MM.1S (cell line): ENCODE data around the gene DNTTIP2.
"Not testable (repeated sequence)": the region's sequence is repeated elsewhere in the genome, so short reads cannot be mapped to it uniquely, and the experiment has no call there.

Experiments
- DNase-seq: peaks from one replicate; pipeline ENCODE4 v3.0.0-alpha.2; 2015
- H2AFZ ChIP-seq: fragments of 300-600 bp; sonication (generic); 2 replicates; pipeline ENCODE4 v1.6.0; 2016; ENCODE audit warnings: antibody characterized with exemption, low read length
- H3F3A ChIP-seq: fragments of 300-600 bp; sonication (generic); 2 replicates; pipeline ENCODE4 v1.6.1; 2016; ENCODE audit warnings: mild to moderate bottlenecking, antibody characterized with exemption, low read length, moderate library complexity, mixed read lengths; ENCODE audit not compliant: insufficient read depth
- H3K27ac ChIP-seq: fragments of 300-600 bp; sonication (generic); 2 replicates; pipeline ENCODE4 v1.5.1; 2016; ENCODE audit warnings: mild to moderate bottlenecking, low read length
- H3K27me3 ChIP-seq: fragments of 300-600 bp; sonication (generic); replicated peaks from 2 replicates; pipeline ENCODE4 v1.6.0; 2016; ENCODE audit warnings: low read length; ENCODE audit not compliant: insufficient read depth
- H3K36me3 ChIP-seq: fragments of 300-600 bp; sonication (generic); replicated peaks from 2 replicates; pipeline ENCODE4 v1.6.1; 2016; ENCODE audit warnings: mild to moderate bottlenecking, low read length, mixed read lengths; ENCODE audit not compliant: insufficient read depth
- H3K4me1 ChIP-seq: fragments of 300-600 bp; sonication (generic); 2 replicates; pipeline ENCODE4 v1.6.1; 2016; ENCODE audit warnings: low read length, mixed read lengths
- H3K4me2 ChIP-seq: fragments of 300-600 bp; sonication (generic); 2 replicates; pipeline ENCODE4 v1.6.0; 2016; ENCODE audit warnings: low read depth, low read length
- H3K4me3 ChIP-seq: fragments of 300-600 bp; sonication (generic); 2 replicates; pipeline ENCODE4 v1.5.1; 2016; ENCODE audit warnings: low read length, mixed read lengths
- H3K79me2 ChIP-seq: fragments of 300-600 bp; sonication (generic); 2 replicates; pipeline ENCODE4 v1.6.1; 2016; ENCODE audit warnings: mixed run types, low read length, mixed read lengths
- H3K9ac ChIP-seq: fragments of 300-600 bp; sonication (generic); 2 replicates; pipeline ENCODE4 v1.6.1; 2016; ENCODE audit warnings: low read length, mixed read lengths
- H3K9me2 ChIP-seq: fragments of 300-600 bp; sonication (generic); replicated peaks from 2 replicates; pipeline ENCODE4 v1.6.1; 2016; ENCODE audit warnings: mild to moderate bottlenecking, low read length, mixed read lengths; ENCODE audit not compliant: insufficient read depth
- H3K9me3 ChIP-seq: fragments of 300-600 bp; sonication (generic); replicated peaks from 2 replicates; pipeline ENCODE4 v1.6.1; 2016; ENCODE audit warnings: mild to moderate bottlenecking, low read length, mixed read lengths; ENCODE audit not compliant: insufficient read depth
- H4K20me1 ChIP-seq: fragments of 300-600 bp; sonication (generic); 2 replicates; pipeline ENCODE4 v1.6.1; 2016; ENCODE audit warnings: mild to moderate bottlenecking, low read length, moderate library complexity, mixed read lengths; ENCODE audit not compliant: insufficient read depth
- CTCF ChIP-seq: fragments of 300-600 bp; sonication (generic); IDR thresholded peaks from 2 replicates; pipeline ENCODE4 v1.5.1; 2016; ENCODE audit warnings: antibody characterized with exemption, low read length, mixed read lengths
- EZH2 ChIP-seq: fragments of 300-600 bp; sonication (generic); optimal IDR thresholded peaks from 2 replicates; pipeline ENCODE3; 2017; ENCODE audit warnings: low read depth, mild to moderate bottlenecking, antibody characterized with exemption, low read length, mixed read lengths
- EZH2phosphoT487 ChIP-seq: fragments of 300-600 bp; sonication (generic); IDR thresholded peaks from 2 replicates; pipeline ENCODE4 v1.6.1; 2018; ENCODE audit warnings: antibody characterized with exemption, low read length

Gene DNTTIP2

GRCh38 chr1:93839753-93840152, 39.3 kb downstream of the DNTTIP2 start:
- H2AFZ ChIP-seq, result no peak overlapping the region
- H3K4me2 ChIP-seq, result no peak overlapping the region
- DNase-seq, result no peak

GRCh38 chr1:93839307-93839706, 39.7 kb downstream of the DNTTIP2 start:
- Histone ChIP-seq H3K27me3 (no peaks in the 10 kb centered on the region), H3K4me1 (no peaks in the 10 kb centered on the region)

More at GRCh38 chr1:93839753-93840152, 39.3 kb downstream of the DNTTIP2 start:
- Histone ChIP-seq H4K20me1 (no peaks in the 10 kb centered on the region), H3K36me3 (no peaks in the 10 kb centered on the region), H3K4me3 (no peak overlapping the region), H3K9ac (no peak overlapping the region), H3K27me3 (no peaks in the 10 kb centered on the region), H3K4me1 (peaks cover 1% of the 10 kb centered on the region; the same call in 1 of the 2 replicates), H3K9me2 (no peaks in the 10 kb centered on the region), H3K79me2 (no peaks in the 10 kb centered on the region), H3F3A (0 out of 2 replicates have a peak, but pooled peaks cover under 1% of the 10 kb centered on the region), H3K27ac (no peak overlapping the region), H3K9me3 (no peaks in the 10 kb centered on the region)
- TF ChIP-seq EZH2 (no peak), EZH2phosphoT487 (no peak), CTCF (no peak)

DNA sequence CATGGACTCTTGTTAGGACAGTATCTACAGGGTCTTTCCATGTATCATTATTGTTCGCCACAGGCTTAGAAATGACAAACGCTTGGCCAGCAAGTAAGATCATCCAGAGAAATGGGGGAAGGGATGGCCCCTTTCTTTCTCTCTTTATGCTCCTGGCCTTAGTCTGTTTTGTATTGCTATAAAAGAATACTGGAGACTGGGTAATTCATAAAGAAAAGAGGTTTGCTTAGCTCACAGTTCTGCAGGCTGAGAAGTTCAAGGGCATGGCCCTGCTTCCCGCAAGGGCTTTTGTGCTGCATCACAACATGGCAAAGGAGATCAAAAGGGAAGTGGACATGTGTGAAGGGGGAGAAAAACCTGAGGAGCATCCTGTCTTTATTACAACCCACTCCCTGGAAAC, 41.0 kb downstream of the DNTTIP2 start:
- Histone ChIP-seq H3K36me3 (no peaks in the 10 kb centered on the region), H3K27me3 (no peaks in the 10 kb centered on the region), H2AFZ (no peak overlapping the region), H3K4me3 (no peak overlapping the region), H3K9me3 (no peaks in the 10 kb centered on the region), H3F3A (no peaks in the 10 kb centered on the region), H3K9ac (no peak overlapping the region), H4K20me1 (no peaks in the 10 kb centered on the region), H3K27ac (no peak overlapping the region), H3K79me2 (no peaks in the 10 kb centered on the region), H3K4me2 (no peak overlapping the region), H3K4me1 (no peaks in the 10 kb centered on the region), H3K9me2 (no peaks in the 10 kb centered on the region)
- no peak for DNase-seq
- TF ChIP-seq EZH2 (no peak), EZH2phosphoT487 (no peak), CTCF (no peak)

More at GRCh38 chr1:93839307-93839706, 39.7 kb downstream of the DNTTIP2 start:
- Histone ChIP-seq H3K36me3 (no peaks in the 10 kb centered on the region), H3K4me2 (no peak overlapping the region), H3K9me2 (no peaks in the 10 kb centered on the region), H3K27ac (no peak overlapping the region), H3K9me3 (no peaks in the 10 kb centered on the region), H3K4me3 (no peak overlapping the region), H4K20me1 (no peaks in the 10 kb centered on the region), H3K79me2 (no peaks in the 10 kb centered on the region), H3K9ac (no peak overlapping the region), H3F3A (no peaks in the 10 kb centered on the region), H2AFZ (no peak overlapping the region)
- no peak for DNase-seq
- TF ChIP-seq CTCF (no peak), EZH2phosphoT487 (no peak), EZH2 (no peak)

GRCh38 chr1:93833293-93833692, 45.7 kb downstream of the DNTTIP2 start:
- not testable (repeated sequence) for H3K4me1 ChIP-seq, H3K27ac ChIP-seq, H3K36me3 ChIP-seq, H3K4me2 ChIP-seq, H3K9me2 ChIP-seq, H3K27me3 ChIP-seq, H4K20me1 ChIP-seq, DNase-seq, H3K9me3 ChIP-seq, H3K4me3 ChIP-seq, H3F3A ChIP-seq, H3K9ac ChIP-seq, H3K79me2 ChIP-seq, H2AFZ ChIP-seq
